Mesothelial cell of epicardium (in vitro differentiated cells): ENCODE data around the gene SUV39H2. TPM values are rescaled to one million over a fixed set of nuclear protein-coding genes. Genes with fewer than 3 reads are reported as not detected.
"Not testable (repeated sequence)": the region's sequence is repeated elsewhere in the genome, so short reads cannot be mapped to it uniquely, and the experiment has no call there.

Source experiments
- DNase-seq, 2 experiments: peaks; one replicate each; pipeline ENCODE4 v3.0.0; 2021; ENCODE audit warnings: low spot score in 2 of 2; ENCODE audit not compliant: unreplicated experiment in 2 of 2
- H3K27ac Mint-ChIP-seq: 2 replicates; pipeline ENCODE4 v1.8.0; 2021; ENCODE audit warnings: mixed read lengths
- H3K27me3 Mint-ChIP-seq: 2 replicates; pipeline ENCODE4 v1.8.0; 2021; ENCODE audit warnings: low read depth, mixed read lengths
- H3K36me3 Mint-ChIP-seq: 2 replicates; pipeline ENCODE4 v1.8.0; 2021; ENCODE audit warnings: mixed read lengths
- H3K4me1 Mint-ChIP-seq: 2 replicates; pipeline ENCODE4 v1.8.0; 2021; ENCODE audit warnings: mixed read lengths
- H3K4me3 Mint-ChIP-seq: 2 replicates; pipeline ENCODE4 v1.8.0; 2021; ENCODE audit warnings: mild to moderate bottlenecking, moderate library complexity, mixed read lengths
- H3K9me3 Mint-ChIP-seq: 2 replicates; pipeline ENCODE4 v1.8.0; 2021; ENCODE audit warnings: mixed read lengths
- total RNA-seq: library from RNA; stranded (reverse); gene quantifications from 3 replicates; pipeline ENCODE4 v1.2.1, GENCODE V29; 2021
- TF ChIP-seq, protein P1 (sequence below): fragments of 200-600 bp; sonication (generic); IDR thresholded peaks from one replicate; pipeline ENCODE4 v1.5.0; 2021; ENCODE audit warnings: antibody characterized with exemption; ENCODE audit not compliant: unreplicated experiment

Gene SUV39H2
- total RNA-seq, 1 donor from 2014 or later: 25.8 TPM

GRCh38 chr10:14942950-14943338, 64.3 kb downstream of the SUV39H2 start:
- DNase-seq, H3K4me1 Mint-ChIP-seq, H3K27me3 Mint-ChIP-seq, H3K27ac Mint-ChIP-seq, H3K4me3 Mint-ChIP-seq, H3K9me3 Mint-ChIP-seq: not testable (repeated sequence)
- peaks cover 20% of the 10 kb centered on the region for H3K36me3 Mint-ChIP-seq

DNA sequence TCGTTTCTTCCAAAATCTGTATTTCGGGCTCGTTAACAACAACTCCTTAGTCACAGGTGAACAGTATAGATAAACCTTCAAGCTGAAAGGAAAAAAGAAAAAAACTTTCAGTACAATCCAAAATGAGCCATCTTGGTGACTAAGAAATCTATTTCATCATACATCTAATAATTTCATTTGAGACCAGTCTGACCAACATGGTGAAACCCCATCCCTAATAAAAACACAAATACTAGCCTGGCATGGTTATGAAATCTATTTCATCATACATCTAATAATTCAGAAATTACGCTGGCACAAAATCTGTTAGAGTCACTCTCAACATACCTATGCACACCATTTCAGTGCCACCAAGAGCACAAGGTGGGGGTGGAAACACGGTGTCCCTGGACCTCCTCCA, 66.4 kb downstream of the SUV39H2 start:
- TF ChIP-seq, protein P1, sequence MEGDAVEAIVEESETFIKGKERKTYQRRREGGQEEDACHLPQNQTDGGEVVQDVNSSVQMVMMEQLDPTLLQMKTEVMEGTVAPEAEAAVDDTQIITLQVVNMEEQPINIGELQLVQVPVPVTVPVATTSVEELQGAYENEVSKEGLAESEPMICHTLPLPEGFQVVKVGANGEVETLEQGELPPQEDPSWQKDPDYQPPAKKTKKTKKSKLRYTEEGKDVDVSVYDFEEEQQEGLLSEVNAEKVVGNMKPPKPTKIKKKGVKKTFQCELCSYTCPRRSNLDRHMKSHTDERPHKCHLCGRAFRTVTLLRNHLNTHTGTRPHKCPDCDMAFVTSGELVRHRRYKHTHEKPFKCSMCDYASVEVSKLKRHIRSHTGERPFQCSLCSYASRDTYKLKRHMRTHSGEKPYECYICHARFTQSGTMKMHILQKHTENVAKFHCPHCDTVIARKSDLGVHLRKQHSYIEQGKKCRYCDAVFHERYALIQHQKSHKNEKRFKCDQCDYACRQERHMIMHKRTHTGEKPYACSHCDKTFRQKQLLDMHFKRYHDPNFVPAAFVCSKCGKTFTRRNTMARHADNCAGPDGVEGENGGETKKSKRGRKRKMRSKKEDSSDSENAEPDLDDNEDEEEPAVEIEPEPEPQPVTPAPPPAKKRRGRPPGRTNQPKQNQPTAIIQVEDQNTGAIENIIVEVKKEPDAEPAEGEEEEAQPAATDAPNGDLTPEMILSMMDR: no peak
- H3K36me3 Mint-ChIP-seq: peaks cover 16% of the 10 kb centered on the region
- no peaks in the 10 kb centered on the region for H3K9me3 Mint-ChIP-seq
- no peak overlapping the region for H3K4me3 Mint-ChIP-seq
- no peaks in the 10 kb centered on the region for H3K4me1 Mint-ChIP-seq
- no peak for DNase-seq
- no peaks in the 10 kb centered on the region for H3K27me3 Mint-ChIP-seq
- H3K27ac Mint-ChIP-seq: no peak overlapping the region

DNA sequence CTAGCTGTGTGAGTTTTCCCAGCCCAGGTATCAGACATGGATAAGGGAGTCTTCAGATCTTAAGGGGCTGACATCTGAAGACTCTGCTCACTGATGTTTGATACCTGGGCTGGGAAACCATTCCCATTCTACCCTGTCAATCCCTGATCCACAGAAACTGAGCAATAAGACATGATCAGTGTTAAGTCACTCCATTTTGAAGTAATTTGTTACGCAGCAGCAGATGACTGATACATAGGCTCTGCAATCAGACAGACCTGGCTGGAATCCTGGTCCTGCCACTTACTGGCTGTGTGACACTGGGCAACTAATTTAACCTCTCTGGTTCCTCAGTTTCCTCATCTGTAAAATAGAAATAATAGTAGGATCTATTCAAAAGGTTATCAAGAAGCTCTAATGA, 68.6 kb downstream of the SUV39H2 start:
- Mint-ChIP-seq H3K4me1 (peaks cover 2% of the 10 kb centered on the region), H3K9me3 (no peaks in the 10 kb centered on the region), H3K27ac (no peak overlapping the region), H3K36me3 (peaks cover 15% of the 10 kb centered on the region), H3K4me3 (no peak overlapping the region), H3K27me3 (no peaks in the 10 kb centered on the region)
- TF ChIP-seq, protein P1: no peak
- no peak for DNase-seq

- no peak for DNase-seq
- peaks cover 12% of the 10 kb centered on the region for H3K4me1 Mint-ChIP-seq
- no peaks in the 10 kb centered on the region for H3K27me3 Mint-ChIP-seq
- peaks cover 13% of the 10 kb centered on the region for H3K36me3 Mint-ChIP-seq
- no peak overlapping the region for H3K4me3 Mint-ChIP-seq
- H3K9me3 Mint-ChIP-seq: no peaks in the 10 kb centered on the region
- TF ChIP-seq, protein P1: no peak
- no peak overlapping the region for H3K27ac Mint-ChIP-seq
Measured at GRCh38 chr10:14949291-14949690, 70.6 kb downstream of the SUV39H2 start.

DNA sequence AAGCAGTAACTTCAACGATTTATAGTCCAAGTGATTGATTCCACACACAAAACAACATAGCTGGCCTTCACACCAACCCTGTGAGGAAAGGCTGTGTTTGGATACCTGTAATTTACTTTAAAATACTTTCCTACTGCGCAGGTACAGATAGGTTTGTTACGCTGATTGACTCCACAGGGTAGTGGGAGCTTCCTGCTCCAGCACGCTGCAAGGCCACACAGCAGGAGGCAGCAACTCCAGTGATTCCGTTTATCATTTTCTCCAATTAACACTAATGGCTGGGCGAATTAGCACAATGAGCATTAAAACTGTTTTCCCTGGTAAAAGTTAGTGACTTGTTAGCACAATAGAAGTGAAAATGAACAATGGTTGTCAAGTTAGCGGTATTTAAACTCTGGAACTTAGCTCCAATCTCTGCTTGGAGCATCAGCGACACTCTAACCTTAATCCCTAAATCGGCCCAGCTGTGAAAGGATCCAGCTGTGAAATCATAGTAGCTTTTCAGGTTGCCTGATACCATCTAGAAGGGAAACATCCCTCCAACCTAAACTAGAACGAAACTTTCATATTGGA, 74.3 kb downstream of the SUV39H2 start:
- H3K4me1 Mint-ChIP-seq: peaks cover 18% of the 10 kb centered on the region
- H3K9me3 Mint-ChIP-seq: no peaks in the 10 kb centered on the region
- H3K27ac Mint-ChIP-seq: peak overlapping the region; percentile 98
- no peaks in the 10 kb centered on the region for H3K27me3 Mint-ChIP-seq
- TF ChIP-seq, protein P1: no peak
- peaks cover 2% of the 10 kb centered on the region for H3K36me3 Mint-ChIP-seq
- no peak for DNase-seq
- peak overlapping the region; percentile 88 for H3K4me3 Mint-ChIP-seq

DNA sequence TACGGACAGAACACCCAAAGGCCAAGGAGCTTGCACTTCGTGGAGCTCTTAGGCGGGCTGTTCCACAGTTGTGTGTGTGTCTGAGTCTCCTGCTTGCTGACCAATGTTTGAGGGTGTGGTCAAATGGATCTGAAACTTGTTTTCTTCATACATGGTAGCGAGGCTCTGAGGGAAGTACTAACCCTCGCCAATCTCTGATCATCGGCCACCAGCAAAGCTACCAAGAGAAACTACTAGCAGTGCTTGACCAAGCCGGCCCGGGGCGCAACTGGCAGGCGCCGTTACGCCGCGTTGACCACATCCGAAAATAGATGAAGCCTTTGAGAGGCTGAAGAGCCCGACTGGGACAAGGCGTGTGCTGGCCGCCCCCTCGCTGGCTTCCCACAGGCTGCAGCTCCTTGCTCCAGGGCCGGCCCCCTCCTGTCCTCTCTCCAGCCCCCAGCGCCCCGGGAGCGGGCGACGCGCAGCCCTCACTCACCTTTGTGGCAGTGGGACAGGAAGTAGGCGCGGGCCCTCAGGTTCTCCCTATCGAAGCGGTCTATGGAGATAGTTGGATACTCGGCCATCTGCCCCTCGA, 74.8 kb downstream of the SUV39H2 start:
- H3K36me3 Mint-ChIP-seq: peaks cover 2% of the 10 kb centered on the region
- DNase-seq: peak in 1 of 2 experiments; percentile 29
- peak overlapping the region; percentile 98 for H3K27ac Mint-ChIP-seq
- H3K27me3 Mint-ChIP-seq: no peaks in the 10 kb centered on the region
- H3K4me3 Mint-ChIP-seq: peak overlapping the region; percentile 88
- no peaks in the 10 kb centered on the region for H3K9me3 Mint-ChIP-seq
- H3K4me1 Mint-ChIP-seq: peaks cover 18% of the 10 kb centered on the region
- TF ChIP-seq, protein P1: no peak

Other genes starting within 250 kb of the SUV39H2 start
- gene FAM107B, start 104.0 kb upstream of the SUV39H2 start, total RNA-seq: 19.9 to 23.9 TPM (median 23.5 TPM) in 3 replicates
- gene CDNF, start 40.8 kb upstream of the SUV39H2 start, total RNA-seq: 1.7 to 2.3 TPM (median 2.2 TPM) in 3 replicates
- gene HSPA14, start 40.6 kb upstream of the SUV39H2 start, total RNA-seq: 11.2 to 12.6 TPM (median 11.2 TPM) in 3 replicates
- gene MSANTD7, start 40.6 kb upstream of the SUV39H2 start, total RNA-seq: 14.7 to 17.1 TPM (median 16.0 TPM) in 3 replicates
- 9.4 to 11.9 TPM (median 10.5 TPM) in 3 replicates for gene DCLRE1C, start 75.2 kb downstream of the SUV39H2 start, total RNA-seq
- 0.56 to 0.77 TPM in 2 of 3 replicates, not detected in the other for gene MEIG1, start 80.5 kb downstream of the SUV39H2 start, total RNA-seq
- gene OLAH, start 165.1 kb downstream of the SUV39H2 start, total RNA-seq: 0.54 to 0.84 TPM (median 0.69 TPM) in 3 replicates
- gene ACBD7, start 209.9 kb downstream of the SUV39H2 start, total RNA-seq: 2.1 to 3.1 TPM (median 2.4 TPM) in 3 replicates
- gene RPP38, start 218.5 kb downstream of the SUV39H2 start, total RNA-seq: 16.0 to 16.2 TPM (median 16.2 TPM) in 3 replicates